Embryonic facial prominence (tissue), 1 donor: ENCODE results near the gene CAMSAP2.

Source experiments
- DNase-seq: peaks from one replicate; pipeline ENCODE4 v3.0.0-alpha.2; 2016; ENCODE audit errors: extremely low spot score

The CAMSAP2 gene

DNA sequence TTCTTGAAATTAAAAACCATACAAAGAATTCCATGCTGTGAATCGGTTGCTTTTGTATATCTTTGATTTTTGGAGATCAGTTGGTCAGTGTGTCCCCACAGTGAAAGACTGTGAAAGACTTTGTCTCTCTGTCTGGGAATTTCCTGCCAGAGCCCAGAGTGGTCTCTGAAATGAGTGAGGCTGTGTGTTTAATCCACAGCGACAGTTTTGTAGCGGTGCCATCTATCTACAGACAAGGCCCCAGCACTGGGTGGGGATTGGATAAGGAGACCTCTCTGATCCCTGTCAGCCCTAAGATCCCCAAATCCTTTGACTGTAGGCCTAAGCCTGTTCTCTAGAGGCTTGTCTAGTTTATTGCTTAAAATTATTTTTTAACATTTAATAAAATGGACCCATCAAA is 144.4 kb downstream of the CAMSAP2 start:
- no peak for DNase-seq

GRCh38 chr1:200885623-200886402 is 147.1 kb downstream of the CAMSAP2 start:
- DNase-seq, result no peak

GRCh38 chr1:200886594-200886993 is 147.9 kb downstream of the CAMSAP2 start:
- no peak for DNase-seq

GRCh38 chr1:200887036-200887435 is 148.3 kb downstream of the CAMSAP2 start:
- no peak for DNase-seq

- no peak for DNase-seq
These were observed 149.2 kb downstream of the CAMSAP2 start for GRCh38 chr1:200887772-200888348.

DNA sequence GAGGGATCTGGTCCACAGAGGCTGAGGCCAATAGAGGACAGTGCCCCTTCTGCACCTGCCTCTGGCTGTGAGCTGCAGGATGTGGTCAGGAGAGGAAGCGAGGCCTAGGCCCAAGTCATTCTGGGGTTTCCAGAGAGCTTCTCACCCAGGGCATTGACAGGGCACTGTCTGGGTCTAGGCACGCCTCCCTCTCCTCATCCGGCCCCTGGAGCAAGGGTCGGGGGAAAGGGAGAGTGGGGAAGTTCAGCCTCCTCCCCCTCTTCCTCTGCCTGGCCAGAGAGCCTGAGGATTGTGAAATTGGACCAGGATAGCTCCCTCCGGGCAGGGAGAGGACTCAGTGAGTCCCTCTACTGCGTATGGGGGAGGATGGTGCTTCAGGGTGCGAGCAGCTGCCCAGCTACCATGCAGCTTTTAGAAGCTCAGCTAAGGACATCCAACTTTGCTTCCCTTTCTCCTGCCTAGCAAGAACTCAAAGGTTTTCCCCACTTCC is 149.7 kb downstream of the CAMSAP2 start:
- no peak for DNase-seq

GRCh38 chr1:200889571-200889970 is 150.9 kb downstream of the CAMSAP2 start:
- DNase-seq, result no peak

DNA sequence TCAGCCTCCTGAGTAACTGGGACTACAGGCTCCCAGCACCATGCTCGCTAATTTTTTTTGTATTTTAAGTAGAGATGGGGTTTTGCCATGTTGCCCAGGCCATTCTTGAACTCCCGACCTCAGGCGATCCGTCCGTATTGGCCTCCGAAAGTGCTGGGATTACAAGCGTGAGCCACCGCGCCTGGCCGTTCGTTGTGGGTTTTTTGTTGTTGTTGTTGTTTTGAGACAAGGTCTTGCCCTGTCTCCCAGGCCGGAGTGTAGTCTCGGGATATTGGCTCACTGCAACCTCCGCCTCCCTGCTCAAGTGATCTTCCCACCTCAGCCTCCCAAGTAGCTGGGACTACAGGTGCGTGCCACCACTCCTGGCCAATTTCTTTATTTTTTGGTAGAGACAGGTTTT is 151.3 kb downstream of the CAMSAP2 start:
- no peak for DNase-seq

DNA sequence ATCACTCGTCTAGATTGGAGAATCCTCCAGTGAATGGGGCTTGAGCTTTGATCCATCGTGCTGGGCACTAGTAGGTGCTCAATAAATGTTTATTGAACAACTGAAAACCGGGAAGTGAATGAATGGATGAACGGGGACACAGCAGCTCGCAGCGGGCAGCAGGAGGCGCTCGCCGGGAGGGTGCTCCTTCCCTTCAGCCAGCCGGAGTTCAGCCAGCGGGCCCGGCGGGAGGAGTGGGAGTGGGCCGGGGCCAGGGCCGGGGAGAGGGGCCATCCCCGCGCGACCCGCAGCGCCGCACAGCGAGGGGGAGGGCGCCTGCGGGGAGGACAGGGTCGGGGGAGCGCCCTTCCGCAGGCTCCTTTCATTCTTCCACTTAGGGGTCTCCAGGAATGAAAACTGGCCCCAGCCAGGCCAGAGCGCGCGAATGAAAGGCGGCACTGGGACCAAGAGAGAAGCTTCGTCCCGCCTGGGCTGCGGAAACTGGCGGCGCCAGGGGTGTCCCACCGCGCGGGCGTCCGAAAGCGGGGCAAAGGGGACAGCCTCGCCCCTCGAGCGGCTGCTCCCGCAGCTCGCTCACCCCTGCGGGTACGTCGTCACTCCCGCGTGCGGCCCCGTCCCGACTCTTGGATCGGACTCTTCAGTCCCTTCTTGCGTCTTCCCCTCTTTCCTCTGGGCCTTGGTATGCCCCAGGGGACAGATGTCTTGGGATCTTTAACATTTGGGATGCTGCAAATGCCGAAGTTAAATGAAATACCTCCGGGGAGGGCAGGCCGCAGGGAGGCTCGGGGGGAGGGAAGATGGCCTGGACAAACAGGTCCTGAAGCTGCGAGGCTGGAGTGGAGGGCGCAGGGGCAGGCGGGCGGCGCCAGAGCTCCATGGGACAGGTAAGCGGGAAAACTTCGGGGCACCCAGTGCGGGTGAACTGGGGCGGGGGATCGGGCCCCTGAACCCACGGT is 152.4 kb downstream of the CAMSAP2 start:
- DNase-seq, result no peak

DNA sequence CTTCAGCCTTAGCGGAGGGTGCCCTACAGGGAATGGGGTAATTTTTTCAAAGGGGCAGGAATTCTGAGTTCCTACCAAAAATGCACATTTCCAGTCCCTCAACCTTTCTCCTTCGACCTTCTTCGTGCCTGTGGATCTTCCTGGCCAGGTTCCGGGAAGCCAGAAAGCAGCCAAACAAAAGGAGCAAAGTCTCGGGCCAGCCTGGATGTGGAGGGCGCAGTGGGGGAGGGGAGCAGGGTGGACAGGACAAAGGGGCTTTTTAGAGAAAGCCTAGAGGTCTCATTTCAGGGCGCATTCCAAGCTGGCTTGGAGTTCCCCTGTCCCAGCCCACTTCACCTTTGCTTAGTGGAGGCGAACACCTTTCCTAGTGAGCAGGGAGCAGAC is 153.1 kb downstream of the CAMSAP2 start:
- DNase-seq, result no peak

DNA sequence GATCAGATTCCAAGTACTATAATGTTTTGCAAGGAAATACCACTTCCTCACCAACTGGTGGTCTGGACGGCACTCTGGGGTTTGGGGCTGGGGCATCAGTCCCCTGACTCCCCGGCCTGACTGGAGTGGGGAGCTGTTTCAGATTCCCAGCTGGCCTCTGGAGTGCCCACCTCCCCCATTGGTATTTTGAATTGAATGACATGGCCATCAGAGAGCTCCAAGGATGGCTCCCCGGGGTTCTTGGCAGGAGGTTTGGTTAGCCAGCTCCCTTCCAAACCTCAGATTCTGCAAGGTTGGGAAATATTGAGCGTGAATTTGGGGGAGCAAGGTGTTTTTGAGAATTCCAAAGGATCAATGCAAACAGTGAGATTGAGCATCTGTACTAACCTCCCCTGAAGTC is 153.9 kb downstream of the CAMSAP2 start:
- no peak for DNase-seq

- no peak for DNase-seq
These were observed 154.3 kb downstream of the CAMSAP2 start for GRCh38 chr1:200892958-200893357.

DNA sequence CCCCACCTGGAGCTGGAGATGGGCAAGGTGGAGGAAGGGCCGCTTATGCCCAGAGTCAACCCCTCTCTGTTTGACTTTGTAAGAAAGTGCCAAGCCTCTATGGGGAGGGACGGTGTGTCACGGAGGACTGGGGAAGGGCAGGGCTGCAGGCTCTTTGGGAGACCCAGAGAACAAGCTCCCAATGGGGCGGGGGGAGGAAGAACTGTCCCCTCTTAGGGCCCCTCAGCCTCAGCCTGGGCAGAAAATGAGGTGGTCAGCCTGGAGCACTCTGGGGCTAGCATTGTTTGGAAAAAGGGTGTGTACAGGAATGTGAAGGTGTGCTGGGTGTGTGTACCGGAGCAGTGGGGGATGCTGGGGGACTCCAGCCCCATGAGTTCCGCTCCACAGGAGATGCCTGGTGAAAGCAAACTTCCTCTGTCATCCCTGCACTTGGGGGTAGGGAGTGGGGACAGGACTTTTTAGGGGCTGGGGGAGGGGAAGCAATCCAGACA is 154.8 kb downstream of the CAMSAP2 start:
- no peak for DNase-seq

DNA sequence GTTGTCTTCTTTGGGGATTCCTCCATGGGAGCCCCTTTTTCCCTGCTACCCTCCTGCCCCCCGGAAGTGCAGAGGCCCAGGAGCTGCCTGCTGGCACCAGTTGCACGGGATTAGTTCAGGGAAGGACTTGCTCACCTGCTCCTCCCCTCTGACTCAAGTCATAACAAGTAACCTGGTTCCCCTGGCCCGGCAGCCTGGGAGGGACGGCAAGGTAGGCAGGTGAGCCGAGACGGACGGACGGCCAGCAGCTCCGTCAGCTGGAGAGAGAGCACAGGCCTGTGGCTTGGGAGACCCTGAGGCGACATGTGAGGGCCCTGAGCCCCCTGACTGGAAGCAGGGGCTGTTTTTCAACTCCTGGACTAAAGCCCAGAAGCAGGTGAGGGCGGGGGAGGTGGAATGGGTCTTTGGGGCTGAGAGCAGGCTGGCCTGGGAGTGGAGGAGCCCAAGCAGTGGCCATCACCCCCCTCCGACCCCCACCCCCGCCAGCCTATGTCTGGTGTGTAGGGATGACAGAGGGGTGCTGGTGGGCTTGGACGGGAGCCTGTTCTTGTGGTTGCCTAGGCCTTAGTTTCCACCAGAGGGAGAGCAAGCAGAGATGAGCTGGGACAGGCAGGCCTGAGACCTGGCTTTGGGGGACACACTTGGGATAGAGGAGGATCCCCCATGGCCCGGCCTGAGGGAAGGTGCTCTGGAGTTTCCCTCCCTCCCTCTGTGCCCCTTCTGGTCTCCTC is 156.2 kb downstream of the CAMSAP2 start, which contains the start of gene INAVA:
INAVA (plus strand) TSS at position 189 of the 731 bp plus-strand sequence. CDS start 3,501 bp downstream, outside the sequence.
- no peak for DNase-seq

- DNase-seq, result no peak
These were observed 156.7 kb downstream of the CAMSAP2 start for GRCh38 chr1:200895443-200895789.

- DNase-seq, result no peak
These were observed 157.3 kb downstream of the CAMSAP2 start for GRCh38 chr1:200895801-200896530.

GRCh38 chr1:200896531-200897196 is 158.0 kb downstream of the CAMSAP2 start:
- no peak for DNase-seq

- DNase-seq, result no peak
These were observed 158.6 kb downstream of the CAMSAP2 start for GRCh38 chr1:200897259-200897658.

DNA sequence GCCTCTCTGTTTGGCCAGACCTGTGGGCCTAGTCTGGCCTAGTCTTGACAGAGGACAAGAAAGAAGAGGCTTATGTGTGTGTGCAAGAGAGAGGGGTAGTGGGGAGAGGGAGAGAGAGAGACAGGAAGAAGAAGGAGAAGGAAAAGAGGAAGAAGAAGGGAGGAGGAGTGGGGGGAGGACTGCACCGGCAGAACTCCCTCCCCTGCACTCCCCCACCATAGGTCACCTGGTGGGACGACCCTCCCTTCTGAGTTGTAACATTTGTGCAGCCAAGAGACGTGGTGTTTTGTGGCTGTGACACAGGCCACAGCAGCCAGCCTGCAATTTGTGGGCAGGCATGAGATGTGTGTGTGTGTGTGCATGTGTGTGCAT is 160.3 kb downstream of the CAMSAP2 start:
- no peak for DNase-seq

DNA sequence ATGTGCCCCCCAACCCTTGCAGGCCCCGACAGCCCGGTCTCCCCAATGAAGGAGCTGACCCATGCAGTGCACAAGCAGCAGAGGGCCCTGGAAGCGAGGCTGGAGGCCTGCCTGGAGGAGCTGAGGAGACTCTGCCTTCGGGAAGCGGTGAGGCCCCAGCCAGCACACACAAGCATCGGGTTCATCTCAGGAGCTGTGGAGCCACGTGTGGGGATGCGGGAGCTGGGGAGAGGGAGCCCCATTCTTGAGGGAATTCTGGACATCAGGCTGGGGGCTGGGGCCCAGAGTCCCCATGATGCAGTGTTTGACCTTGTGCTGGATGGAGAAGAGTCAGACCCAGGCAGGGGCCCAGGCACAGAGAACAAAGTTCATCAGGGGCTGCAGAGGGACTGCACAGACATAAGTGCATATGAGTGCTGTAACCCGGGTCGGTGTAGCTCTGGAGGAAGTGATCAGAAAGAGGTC is 160.8 kb downstream of the CAMSAP2 start:
- DNase-seq, result no peak
